Skeletal muscle satellite cell (primary cell): ENCODE measurements around the gene LEPROT.

Source experiments
- H3K27me3 ChIP-seq: 2 replicates; pipeline ENCODE4 v1.7.0; 2013; ENCODE audit warnings: low read length; ENCODE audit not compliant: control insufficient read depth, insufficient read depth
- H3K36me3 ChIP-seq: 2 replicates; pipeline ENCODE4 v1.7.0; 2013; ENCODE audit warnings: mild to moderate bottlenecking, control low read depth, low read length; ENCODE audit not compliant: insufficient read depth
- H3K4me1 ChIP-seq: 2 replicates; pipeline ENCODE4 v1.7.0; 2013; ENCODE audit warnings: low read length; ENCODE audit not compliant: control insufficient read depth, insufficient read depth
- H3K4me2 ChIP-seq: 2 replicates; pipeline ENCODE4 v1.7.0; 2013; ENCODE audit warnings: mild to moderate bottlenecking, low read length
- H3K4me3 ChIP-seq: 2 replicates; pipeline ENCODE4 v1.7.0; 2013; ENCODE audit warnings: low read length
- H3K9ac ChIP-seq: 2 replicates; pipeline ENCODE4 v1.7.0; 2013; ENCODE audit warnings: mild to moderate bottlenecking, low read depth, low read length, moderate library complexity
- H3K9me3 ChIP-seq: replicated peaks from 2 replicates; pipeline ENCODE4 v1.7.0; 2013; ENCODE audit warnings: mild to moderate bottlenecking, control low read depth, low read length

Gene LEPROT

DNA sequence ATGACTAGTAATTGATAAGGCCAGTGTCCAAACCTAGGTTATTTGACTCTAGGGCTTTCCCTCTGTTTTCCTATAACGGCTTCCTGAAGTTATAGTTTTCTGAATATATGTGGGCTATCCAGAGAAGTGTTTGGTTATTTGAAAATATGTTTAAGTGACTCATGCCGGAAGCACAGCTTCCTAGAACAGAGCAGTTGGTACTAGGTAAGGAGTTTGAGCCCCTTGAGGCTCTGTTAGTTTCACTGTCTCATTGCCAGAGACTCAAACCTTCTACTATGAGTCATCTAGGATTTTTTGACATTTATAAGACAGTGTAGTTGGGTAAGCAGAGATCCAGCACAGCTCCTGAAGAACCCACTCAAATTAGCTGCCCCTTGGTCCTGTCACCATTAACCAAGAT, 27.1 kb upstream of the LEPROT start:
- peaks cover 2% of the 10 kb centered on the region for H3K36me3 ChIP-seq

DNA sequence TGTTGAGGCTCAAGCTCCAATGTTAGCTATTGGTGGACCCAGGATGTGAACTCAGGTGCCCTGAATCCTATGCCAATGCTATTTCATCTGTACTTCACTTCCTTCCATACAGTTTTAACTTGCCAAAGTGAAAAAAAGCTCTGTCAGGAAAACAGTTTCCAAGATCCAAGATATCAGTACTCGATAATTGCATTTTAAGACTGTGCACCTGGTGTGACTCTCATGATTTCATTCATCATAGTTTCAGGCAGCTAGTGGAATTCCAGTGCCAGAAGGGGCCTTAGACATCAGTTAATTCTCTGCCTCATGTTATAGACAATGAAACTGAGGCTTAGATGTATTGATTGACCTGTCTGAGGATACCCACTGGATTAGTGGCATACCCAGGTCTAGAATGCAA, 26.5 kb upstream of the LEPROT start:
- Histone ChIP-seq H3K27me3 (no peaks in the 10 kb centered on the region), H3K9me3 (no peaks in the 10 kb centered on the region), H3K4me2 (no peak overlapping the region), H3K9ac (no peak overlapping the region), H3K4me1 (peaks cover 7% of the 10 kb centered on the region), H3K4me3 (no peak overlapping the region), H3K36me3 (no peaks in the 10 kb centered on the region)

More for the DNA sequence above, 27.1 kb upstream of the LEPROT start:
- H3K4me2 ChIP-seq = no peak overlapping the region
- no peak overlapping the region for H3K9ac ChIP-seq
- H3K27me3 ChIP-seq = no peaks in the 10 kb centered on the region
- H3K4me3 ChIP-seq = no peak overlapping the region
- no peaks in the 10 kb centered on the region for H3K9me3 ChIP-seq
- H3K4me1 ChIP-seq = peaks cover 7% of the 10 kb centered on the region

- Histone ChIP-seq H3K9me3 (no peaks in the 10 kb centered on the region), H3K27me3 (no peaks in the 10 kb centered on the region), H3K4me3 (no peak overlapping the region), H3K36me3 (no peaks in the 10 kb centered on the region), H3K4me2 (no peak overlapping the region), H3K4me1 (peaks cover 7% of the 10 kb centered on the region), H3K9ac (no peak overlapping the region)
These were observed 24.4 kb upstream of the LEPROT start for GRCh38 chr1:65395887-65396612.

GRCh38 chr1:65398083-65398482, 22.4 kb upstream of the LEPROT start:
- Histone ChIP-seq H3K27me3 (no peaks in the 10 kb centered on the region), H3K4me3 (no peak overlapping the region)

DNA sequence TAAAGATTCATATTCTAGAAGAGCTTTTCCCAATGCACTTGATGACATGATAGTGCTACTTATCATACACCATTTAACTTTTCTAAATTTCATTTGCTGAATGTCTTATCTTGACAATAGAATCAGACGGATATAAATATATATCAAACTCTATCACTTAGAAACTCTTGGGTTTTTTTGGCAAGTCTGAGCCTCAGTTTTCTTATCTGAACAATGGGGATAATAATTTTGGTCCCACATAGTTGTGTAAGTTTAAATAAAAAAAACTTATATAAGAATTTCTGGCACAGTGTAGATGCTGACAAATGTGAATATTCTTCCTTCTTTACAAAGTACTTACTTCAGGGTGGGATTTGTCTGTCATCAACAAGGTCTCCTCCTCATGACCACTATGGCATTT, 21.5 kb upstream of the LEPROT start:
- no peaks in the 10 kb centered on the region for H3K9me3 ChIP-seq
- H3K9ac ChIP-seq = no peak overlapping the region
- no peaks in the 10 kb centered on the region for H3K4me1 ChIP-seq
- H3K36me3 ChIP-seq = no peaks in the 10 kb centered on the region
- H3K27me3 ChIP-seq = no peaks in the 10 kb centered on the region
- no peak overlapping the region for H3K4me3 ChIP-seq
- H3K4me2 ChIP-seq = no peak overlapping the region

More at GRCh38 chr1:65398083-65398482, 22.4 kb upstream of the LEPROT start:
- Histone ChIP-seq H3K36me3 (no peaks in the 10 kb centered on the region), H3K9me3 (no peaks in the 10 kb centered on the region), H3K4me1 (peaks cover 7% of the 10 kb centered on the region), H3K9ac (no peak overlapping the region), H3K4me2 (no peak overlapping the region)

GRCh38 chr1:65401612-65402011, 18.9 kb upstream of the LEPROT start:
- no peaks in the 10 kb centered on the region for H3K4me1 ChIP-seq
- H3K4me3 ChIP-seq = no peak overlapping the region
- H3K36me3 ChIP-seq = no peaks in the 10 kb centered on the region
- H3K9ac ChIP-seq = no peak overlapping the region
- H3K9me3 ChIP-seq = no peaks in the 10 kb centered on the region
- H3K4me2 ChIP-seq = no peak overlapping the region
- no peaks in the 10 kb centered on the region for H3K27me3 ChIP-seq

GRCh38 chr1:65404941-65405340, 15.5 kb upstream of the LEPROT start:
- no peak overlapping the region for H3K9ac ChIP-seq
- H3K36me3 ChIP-seq = no peaks in the 10 kb centered on the region
- H3K9me3 ChIP-seq = no peaks in the 10 kb centered on the region
- no peak overlapping the region for H3K4me3 ChIP-seq
- peaks cover 4% of the 10 kb centered on the region for H3K4me1 ChIP-seq
- H3K4me2 ChIP-seq = no peak overlapping the region
- no peaks in the 10 kb centered on the region for H3K27me3 ChIP-seq

- no peak overlapping the region for H3K4me3 ChIP-seq
- H3K9me3 ChIP-seq = no peaks in the 10 kb centered on the region
- H3K9ac ChIP-seq = no peak overlapping the region
- no peak overlapping the region for H3K4me2 ChIP-seq
- no peaks in the 10 kb centered on the region for H3K27me3 ChIP-seq
- H3K4me1 ChIP-seq = peaks cover 14% of the 10 kb centered on the region
- no peaks in the 10 kb centered on the region for H3K36me3 ChIP-seq
These were observed 12.6 kb upstream of the LEPROT start for GRCh38 chr1:65407877-65408276.

- Histone ChIP-seq H3K36me3 (no peaks in the 10 kb centered on the region), H3K4me3 (no peak overlapping the region), H3K9me3 (no peaks in the 10 kb centered on the region), H3K9ac (no peak overlapping the region), H3K27me3 (no peaks in the 10 kb centered on the region), H3K4me2 (no peak overlapping the region), H3K4me1 (peaks cover 14% of the 10 kb centered on the region)
These were observed 11.2 kb upstream of the LEPROT start for GRCh38 chr1:65409314-65409713.

DNA sequence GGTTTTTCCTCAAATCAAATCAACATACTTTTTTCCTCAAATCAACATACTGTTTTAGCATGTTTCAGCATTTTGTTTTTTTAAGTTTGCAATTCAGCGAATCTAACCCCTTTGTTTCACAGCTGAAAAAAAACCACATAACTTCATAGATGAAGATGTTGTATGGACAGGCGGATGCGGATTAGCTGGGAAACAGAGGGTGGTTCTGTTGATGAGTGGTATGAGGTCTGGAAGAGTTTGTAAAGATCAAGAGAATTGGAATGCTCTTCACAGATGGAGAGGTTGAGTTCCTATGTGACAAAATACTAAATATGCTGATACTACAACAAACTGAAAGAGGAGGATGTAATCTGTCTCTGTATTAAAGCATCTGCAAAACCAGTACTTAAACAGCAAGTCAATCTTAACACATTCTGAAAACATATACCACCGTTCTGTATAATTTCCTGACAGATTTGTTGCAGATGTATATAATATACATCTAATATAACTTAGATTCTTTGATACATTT, 10.6 kb upstream of the LEPROT start:
- Histone ChIP-seq H3K4me2 (no peak overlapping the region), H3K36me3 (no peaks in the 10 kb centered on the region), H3K4me3 (no peak overlapping the region), H3K9ac (no peak overlapping the region), H3K9me3 (no peaks in the 10 kb centered on the region), H3K4me1 (peaks cover 14% of the 10 kb centered on the region), H3K27me3 (no peaks in the 10 kb centered on the region)

DNA sequence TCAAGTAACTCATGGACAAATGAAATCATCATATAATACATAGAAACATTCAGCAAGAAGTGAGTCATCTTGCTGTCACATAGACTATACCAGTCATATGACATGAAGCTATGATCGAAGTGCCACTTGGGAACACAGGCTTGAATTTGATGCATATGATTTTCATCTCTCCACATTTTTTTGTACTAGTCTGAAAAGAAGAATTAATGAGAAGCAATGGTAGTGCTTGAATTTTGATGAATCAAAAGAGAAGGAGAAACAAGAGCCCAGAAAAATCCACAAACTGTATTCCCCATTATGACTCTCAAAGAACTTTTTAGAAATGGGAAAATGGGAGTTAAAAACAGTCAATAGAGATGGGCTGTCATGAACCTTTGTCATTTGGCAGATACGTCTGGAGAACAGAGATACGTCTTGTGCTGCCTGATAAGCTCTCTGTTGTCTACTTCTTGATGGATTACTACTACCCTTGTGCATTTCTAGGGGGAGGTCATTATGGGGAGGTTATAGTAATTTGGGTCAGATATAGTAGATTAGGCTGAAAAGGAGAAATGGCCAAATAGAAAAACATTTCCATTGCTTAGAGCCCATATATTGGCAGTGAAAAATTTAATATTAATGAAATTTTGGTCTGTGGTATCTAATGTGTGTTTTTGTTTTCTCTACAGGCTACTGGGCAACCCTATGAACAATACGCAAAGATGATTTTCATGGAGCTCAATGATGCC, 8.0 kb upstream of the LEPROT start:
- peaks cover 14% of the 10 kb centered on the region for H3K4me1 ChIP-seq
- H3K9me3 ChIP-seq = no peaks in the 10 kb centered on the region
- H3K36me3 ChIP-seq = no peaks in the 10 kb centered on the region
- no peak overlapping the region for H3K9ac ChIP-seq
- no peak overlapping the region for H3K4me2 ChIP-seq
- no peak overlapping the region for H3K4me3 ChIP-seq
- H3K27me3 ChIP-seq = no peaks in the 10 kb centered on the region
